ENCODE data around the gene SCG2.

The SCG2 gene

GRCh38 chr2:223613017-223613950, 11.1 kb upstream of the SCG2 start:
- DNase-seq (ENCODE audit: low read depth) = peak; percentile 93
- TF ChIP-seq, protein P1, sequence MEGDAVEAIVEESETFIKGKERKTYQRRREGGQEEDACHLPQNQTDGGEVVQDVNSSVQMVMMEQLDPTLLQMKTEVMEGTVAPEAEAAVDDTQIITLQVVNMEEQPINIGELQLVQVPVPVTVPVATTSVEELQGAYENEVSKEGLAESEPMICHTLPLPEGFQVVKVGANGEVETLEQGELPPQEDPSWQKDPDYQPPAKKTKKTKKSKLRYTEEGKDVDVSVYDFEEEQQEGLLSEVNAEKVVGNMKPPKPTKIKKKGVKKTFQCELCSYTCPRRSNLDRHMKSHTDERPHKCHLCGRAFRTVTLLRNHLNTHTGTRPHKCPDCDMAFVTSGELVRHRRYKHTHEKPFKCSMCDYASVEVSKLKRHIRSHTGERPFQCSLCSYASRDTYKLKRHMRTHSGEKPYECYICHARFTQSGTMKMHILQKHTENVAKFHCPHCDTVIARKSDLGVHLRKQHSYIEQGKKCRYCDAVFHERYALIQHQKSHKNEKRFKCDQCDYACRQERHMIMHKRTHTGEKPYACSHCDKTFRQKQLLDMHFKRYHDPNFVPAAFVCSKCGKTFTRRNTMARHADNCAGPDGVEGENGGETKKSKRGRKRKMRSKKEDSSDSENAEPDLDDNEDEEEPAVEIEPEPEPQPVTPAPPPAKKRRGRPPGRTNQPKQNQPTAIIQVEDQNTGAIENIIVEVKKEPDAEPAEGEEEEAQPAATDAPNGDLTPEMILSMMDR (IDR thresholded peaks at IDR 0.05; ENCODE audit: control insufficient read depth, insufficient read depth, low read depth, low read length, missing control alignments) = no peak
- H3K4me3 ChIP-seq (ENCODE audit: control insufficient read depth, low read depth, low read length) = peak overlapping the region; percentile 15

DNA sequence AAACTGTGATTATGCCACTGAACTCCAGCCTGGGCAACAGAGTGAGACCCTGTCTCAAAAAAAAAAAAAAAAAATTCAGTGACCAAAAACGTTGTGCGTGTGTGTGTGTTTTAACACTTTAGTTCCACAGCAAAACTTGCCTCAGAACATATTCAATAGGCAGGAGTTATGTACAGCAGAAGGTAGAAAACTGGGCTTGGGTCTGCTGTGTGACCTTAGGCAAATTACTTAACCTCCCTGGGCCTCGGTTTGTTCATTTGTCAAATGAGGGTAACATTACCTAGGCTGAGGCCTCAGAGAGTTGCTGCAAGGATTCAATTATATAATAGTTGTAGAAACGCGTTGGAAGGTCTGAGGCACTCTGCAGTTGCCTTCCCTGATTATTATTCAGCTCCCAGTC, 10.3 kb upstream of the SCG2 start:
- DNase-seq (ENCODE audit: low read depth) = no peak

GRCh38 chr2:223611061-223611460, 8.9 kb upstream of the SCG2 start:
- DNase-seq (ENCODE audit: low read depth) = no peak
- TF ChIP-seq, protein P1 (IDR thresholded peaks at IDR 0.05; ENCODE audit: control insufficient read depth, insufficient read depth, low read depth, low read length, missing control alignments) = no peak
- no peak overlapping the region for H3K4me3 ChIP-seq (ENCODE audit: control insufficient read depth, low read depth, low read length)

More for the DNA sequence above, 10.3 kb upstream of the SCG2 start:
- H3K4me3 ChIP-seq (ENCODE audit: control insufficient read depth, low read depth, low read length) = peak overlapping the region; percentile 14
- TF ChIP-seq, protein P1 (IDR thresholded peaks at IDR 0.05; ENCODE audit: control insufficient read depth, insufficient read depth, low read depth, low read length, missing control alignments) = no peak

DNA sequence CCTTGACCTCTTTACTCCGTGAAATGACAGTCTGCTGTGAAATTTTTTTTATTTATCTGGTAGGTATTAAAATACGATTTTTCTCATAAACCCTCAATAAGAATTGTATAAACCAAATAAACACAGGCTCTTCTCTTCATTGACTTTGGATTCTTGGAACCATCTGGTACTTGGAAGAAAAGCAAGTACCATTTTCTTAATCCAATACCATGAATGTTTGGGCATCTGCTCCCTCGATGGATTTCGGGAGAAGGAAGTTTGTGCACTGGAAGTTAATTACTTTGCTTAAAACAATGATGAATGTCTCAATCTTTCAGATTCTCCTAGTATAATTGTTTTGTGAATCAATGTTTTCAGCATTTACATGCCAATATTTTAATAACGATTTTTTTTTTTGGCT, 5.3 kb upstream of the SCG2 start:
- DNase-seq (ENCODE audit: low read depth) = no peak
- TF ChIP-seq, protein P1 (IDR thresholded peaks at IDR 0.05; ENCODE audit: control insufficient read depth, insufficient read depth, low read depth, low read length, missing control alignments) = no peak
- H3K4me3 ChIP-seq (ENCODE audit: control insufficient read depth, low read depth, low read length) = no peak overlapping the region

DNA sequence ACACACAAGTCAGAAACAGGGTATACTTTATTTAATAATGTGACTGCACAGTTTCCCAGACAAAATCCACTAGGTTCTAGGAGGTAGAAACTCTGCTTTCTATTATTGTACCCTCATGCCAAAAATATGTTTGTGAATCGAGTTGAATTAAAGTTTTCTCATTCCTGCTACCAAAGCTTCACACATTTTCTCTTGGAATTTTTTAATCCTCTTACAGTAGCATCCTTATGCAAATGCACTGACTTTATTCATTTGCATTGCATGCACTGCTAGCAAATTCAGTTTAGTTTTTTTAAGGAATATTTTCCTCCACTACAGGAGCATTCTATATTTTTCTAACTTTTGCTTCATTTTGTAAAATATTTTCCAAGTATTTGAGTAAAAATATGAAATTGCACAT, 4.8 kb upstream of the SCG2 start:
- no peak for DNase-seq (ENCODE audit: low read depth)
- no peak overlapping the region for H3K4me3 ChIP-seq (ENCODE audit: control insufficient read depth, low read depth, low read length)
- TF ChIP-seq, protein P1 (IDR thresholded peaks at IDR 0.05; ENCODE audit: control insufficient read depth, insufficient read depth, low read depth, low read length, missing control alignments) = no peak

GRCh38 chr2:223604231-223604630, 2.1 kb upstream of the SCG2 start:
- no peak overlapping the region for H3K4me3 ChIP-seq (ENCODE audit: control insufficient read depth, low read depth, low read length)
- DNase-seq (ENCODE audit: low read depth) = no peak
- TF ChIP-seq, protein P1 (IDR thresholded peaks at IDR 0.05; ENCODE audit: control insufficient read depth, insufficient read depth, low read depth, low read length, missing control alignments) = no peak

All from AG09309 (cell line).